Measurements from ENCODE around the gene HNRNPU.
"Not testable (repeated sequence)": the region's sequence is repeated elsewhere in the genome, so short reads cannot be mapped to it uniquely, and the experiment has no call there.

Gene HNRNPU

GRCh38 chr1:244839656-244840055 lies 24.7 kb downstream of the HNRNPU start:
- peak; percentile 26 for DNase-seq

GRCh38 chr1:244837597-244838258 lies 26.6 kb downstream of the HNRNPU start:
- DNase-seq = peak; percentile 33

- DNase-seq = no peak
Measured at GRCh38 chr1:244836584-244836983, 27.8 kb downstream of the HNRNPU start.

GRCh38 chr1:244836135-244836521 lies 28.2 kb downstream of the HNRNPU start:
- peak; percentile 31 for DNase-seq

DNA sequence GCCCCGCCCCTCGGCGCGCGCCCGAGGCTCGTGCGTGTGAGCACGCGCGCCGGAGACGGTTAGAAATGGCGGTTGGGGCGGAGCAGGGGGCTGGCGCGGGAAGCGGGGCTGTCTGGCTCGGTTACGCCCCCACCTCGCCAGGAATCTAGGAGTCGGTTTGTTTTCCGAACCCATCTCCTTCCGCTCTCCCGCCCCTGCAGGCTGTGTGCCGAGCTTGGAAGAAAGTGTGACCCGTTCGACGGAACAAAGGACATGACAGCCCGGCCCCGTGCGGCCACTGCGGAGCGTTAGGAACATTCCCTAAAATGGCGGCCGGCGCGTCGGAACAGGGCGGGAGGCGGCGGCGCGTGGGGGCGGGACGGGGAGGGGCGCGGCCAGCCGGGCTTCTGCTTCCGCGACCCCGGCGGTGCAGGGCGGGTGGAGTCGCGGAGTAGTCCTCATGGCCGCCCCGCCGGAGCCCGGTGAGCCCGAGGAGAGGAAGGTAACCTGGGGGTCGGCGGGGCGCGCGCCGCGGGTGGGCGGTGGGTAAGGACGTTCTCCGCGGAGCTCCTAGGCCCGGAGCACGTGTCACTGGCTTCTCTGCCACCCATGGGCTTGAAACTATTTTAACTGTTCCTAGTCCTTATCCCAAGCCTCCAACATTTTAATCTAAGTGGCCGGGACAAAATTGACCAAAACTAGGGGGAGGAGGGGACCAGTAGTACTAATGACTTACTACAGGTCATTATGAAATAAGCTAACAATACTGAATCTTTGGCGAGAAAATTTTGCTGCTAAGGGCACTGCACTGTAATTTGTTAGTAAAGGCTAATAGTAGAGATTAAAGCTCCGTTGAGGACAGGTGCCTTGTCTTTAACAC lies 28.8 kb downstream of the HNRNPU start, which contains the start of gene COX20:
COX20 (plus strand) TSS at position 383 of the 859 bp plus-strand sequence; CDS start at position 440, 57 bp downstream.
- peak; percentile 94 for DNase-seq

DNA sequence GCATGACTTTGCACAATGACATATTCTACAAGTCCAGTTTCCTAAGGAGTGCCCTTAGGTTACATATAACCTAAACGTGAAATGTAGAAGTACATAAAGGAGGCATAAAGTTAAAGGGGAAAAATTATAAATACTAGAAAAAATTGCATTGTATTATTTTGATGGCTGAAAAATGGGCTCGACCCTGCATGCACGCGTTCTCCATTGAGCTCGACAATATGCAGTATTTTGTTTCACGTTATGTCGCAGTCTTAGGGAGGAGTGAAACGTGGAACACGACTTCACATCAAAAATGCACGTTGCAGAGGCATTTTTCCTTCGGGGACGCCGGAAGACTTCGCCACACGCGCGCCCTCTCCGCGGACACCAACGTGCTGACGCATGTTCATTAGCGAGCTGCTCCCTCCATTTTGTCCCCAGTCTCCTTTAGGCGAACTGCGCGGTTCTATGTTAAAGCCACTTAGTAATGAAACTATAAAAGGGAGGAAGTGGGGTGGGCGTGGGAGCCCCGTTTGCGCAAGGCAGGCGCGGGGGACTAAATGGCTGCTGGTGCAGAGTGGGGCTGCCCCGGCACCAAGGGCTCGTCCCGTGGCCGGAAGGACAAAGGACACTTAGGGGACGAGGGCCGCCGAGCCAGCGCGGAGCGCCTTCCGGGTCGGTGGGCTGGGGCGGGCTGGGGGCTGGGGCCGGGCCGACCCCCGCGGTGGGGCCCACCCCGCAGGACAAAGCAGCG lies 29.6 kb downstream of the HNRNPU start:
- DNase-seq = peak; percentile 93

DNA sequence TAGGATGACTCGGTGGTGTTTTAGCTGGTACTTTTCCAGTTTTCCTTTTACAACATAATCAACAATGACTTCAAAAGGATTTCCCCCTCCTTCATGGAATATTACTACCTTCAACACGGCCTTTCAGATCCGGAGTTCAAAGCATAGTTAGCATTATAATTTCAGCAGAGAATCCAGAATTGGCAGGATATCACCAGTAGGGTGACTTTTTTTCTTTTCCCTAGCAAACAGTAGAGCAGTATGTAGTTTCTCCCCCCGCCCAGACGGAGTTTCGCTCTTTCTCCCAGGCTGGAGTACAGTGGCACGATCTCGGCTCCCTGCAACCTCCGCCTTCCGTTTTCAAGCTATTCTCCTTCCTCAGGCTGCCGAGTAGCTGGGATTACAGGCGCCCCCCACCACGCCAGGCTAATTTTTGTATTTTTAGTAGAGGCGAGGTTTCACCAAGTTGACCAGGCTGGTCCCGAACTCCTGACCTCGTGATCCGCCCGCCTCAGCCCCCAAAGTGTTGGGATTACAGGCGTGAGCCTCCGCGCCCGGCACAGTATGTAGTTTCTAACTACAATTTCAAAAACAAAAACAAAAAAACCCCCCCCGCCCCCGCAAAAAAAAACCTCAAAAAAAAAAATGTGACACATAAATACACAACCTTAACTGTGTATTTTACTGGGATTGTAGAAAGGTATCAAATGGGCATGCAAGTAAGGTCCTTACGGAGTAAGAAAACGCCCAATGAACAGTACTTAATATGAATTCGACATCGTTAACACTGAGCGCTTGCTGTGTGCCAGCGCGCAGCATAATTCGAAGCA lies 30.4 kb downstream of the HNRNPU start:
- peak; percentile 81 for DNase-seq

- DNase-seq = not testable (repeated sequence)
Measured at GRCh38 chr1:244833260-244833659, 31.1 kb downstream of the HNRNPU start.

DNA sequence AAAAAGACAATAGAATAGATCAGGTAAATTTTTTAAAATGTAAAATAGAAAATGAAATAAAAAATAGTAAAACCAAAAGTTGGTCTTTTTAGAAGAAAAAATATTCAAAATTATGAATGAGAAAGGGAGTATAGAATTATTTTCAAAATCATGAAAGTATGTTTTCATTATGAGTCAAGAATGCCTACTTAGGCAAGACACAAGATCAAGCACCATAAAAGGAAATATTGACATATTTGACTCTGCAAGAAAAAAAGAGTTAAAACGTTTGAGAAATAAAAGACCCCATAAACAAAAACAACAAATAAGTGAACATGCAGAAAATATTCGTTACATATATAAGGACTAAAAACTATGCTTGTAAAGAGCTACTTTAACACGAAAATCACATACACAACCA lies 33.7 kb downstream of the HNRNPU start:
- no peak for DNase-seq

DNA sequence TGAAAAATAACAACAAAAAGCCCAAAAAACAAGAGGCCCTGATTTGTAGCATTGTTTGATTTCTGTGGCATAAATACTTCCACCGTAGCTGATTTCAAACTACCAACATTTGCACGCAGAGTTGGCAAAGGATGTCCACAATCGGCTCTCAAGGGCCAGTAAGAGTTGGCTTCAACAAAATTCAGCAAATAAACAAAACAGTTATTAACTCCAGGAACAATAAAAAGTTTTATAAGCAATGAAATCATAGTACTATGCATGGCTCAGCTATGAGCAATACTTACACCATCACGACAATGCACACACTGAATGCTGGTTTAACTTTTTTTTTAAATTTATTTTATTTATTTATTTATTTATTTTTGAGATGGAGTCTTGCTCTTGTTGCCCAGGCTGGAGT lies 37.6 kb downstream of the HNRNPU start:
- DNase-seq = no peak

DNA sequence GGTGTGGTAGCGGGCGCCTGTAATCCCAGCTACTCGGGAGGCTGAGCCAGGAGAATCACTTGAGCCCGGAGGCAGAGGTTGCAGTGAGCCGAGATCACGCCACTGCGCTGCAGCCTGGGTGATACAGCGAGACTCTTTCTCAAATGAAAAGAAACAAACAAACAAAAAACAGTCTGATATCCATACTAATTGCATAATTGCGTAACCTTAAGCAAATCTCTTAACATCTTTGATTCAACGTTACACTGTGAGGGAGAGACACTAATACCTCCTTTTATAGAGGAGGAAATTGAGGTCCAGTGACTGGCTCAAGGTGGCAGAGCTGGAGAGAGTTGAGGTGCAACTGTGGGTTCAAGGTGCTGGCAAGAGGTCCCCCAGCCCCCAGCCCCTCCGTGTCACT lies 41.5 kb downstream of the HNRNPU start:
- DNase-seq = no peak

- DNase-seq = no peak
Measured at GRCh38 chr1:244821134-244821533, 43.2 kb downstream of the HNRNPU start.

GRCh38 chr1:244820131-244820530 lies 44.2 kb downstream of the HNRNPU start:
- no peak for DNase-seq

- DNase-seq = no peak
Measured at GRCh38 chr1:244817415-244817894, 46.9 kb downstream of the HNRNPU start.

DNA sequence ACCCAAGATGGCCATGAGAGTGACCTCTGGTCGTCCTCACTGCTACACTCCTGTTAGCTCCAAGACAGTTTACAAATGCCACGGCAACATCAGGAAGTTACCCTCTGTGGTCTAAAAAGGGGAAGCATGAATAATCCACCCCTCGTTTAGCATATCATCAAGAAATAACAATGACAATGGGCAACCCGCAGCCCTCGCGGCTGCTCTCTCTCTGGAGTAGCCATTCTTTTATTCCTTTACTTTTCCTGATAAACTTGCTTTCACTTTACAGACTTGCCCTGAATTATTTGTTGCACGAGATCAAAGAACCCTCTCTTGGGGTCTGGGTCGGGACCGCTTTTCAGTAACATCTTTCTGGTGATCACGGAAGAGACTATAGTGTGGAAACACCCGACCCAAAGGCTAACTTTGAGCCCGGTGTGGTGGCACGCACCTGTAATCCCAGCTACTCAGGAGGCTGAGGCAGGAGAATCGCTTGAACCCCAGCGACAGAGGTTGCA lies 48.7 kb downstream of the HNRNPU start:
- DNase-seq = peak; percentile 43

DNA sequence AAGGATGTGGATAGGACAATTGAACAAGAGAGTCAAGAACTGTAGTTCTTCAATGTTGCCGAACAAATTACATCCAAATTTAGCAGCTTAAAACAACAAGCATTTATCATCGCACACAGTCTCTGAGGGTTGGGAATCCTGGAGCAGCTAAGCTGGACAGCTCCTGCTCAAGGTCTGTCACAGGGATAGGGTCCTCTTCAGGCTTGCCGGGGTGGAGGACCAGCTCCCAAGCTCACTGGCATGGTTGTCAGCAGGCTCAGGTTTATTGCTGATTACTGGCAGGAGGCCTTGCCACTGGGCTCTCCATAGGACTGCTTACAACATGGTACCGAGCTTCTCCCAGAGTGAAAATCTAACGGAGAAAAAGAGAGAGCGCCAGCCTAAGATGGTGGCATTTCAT lies 51.0 kb downstream of the HNRNPU start:
- no peak for DNase-seq

- no peak for DNase-seq
Measured at GRCh38 chr1:244810221-244810620, 54.1 kb downstream of the HNRNPU start.

DNA sequence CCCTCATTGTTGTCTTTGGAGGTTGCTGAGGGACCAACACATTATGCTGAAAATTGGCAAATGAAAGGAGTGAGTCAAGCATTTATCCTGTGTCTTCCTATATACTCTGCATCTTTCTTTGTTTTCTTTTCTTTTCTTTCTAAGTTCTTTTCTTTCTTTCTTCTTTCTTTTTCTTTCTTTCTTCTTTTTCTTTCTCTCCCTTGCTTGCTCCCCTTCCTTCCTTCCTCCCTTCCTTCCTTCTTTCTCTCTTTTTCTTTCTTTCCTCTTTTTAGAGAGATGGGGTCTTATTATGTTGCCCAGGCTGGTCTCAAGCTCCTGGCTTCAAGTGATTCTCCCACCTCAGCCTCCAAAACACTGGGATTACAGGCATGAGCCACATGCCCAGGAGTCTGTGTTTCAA lies 57.2 kb downstream of the HNRNPU start:
- DNase-seq = no peak

GRCh38 chr1:244804841-244805240 lies 59.5 kb downstream of the HNRNPU start:
- no peak for DNase-seq

GRCh38 chr1:244802556-244803239 lies 61.6 kb downstream of the HNRNPU start:
- no peak for DNase-seq

- no peak for DNase-seq
Measured at GRCh38 chr1:244802041-244802440, 62.3 kb downstream of the HNRNPU start.

GRCh38 chr1:244801246-244801645 lies 63.1 kb downstream of the HNRNPU start:
- peak; percentile 62 for DNase-seq
